ENCODE measurements around the gene KRT86. TPM values are rescaled to one million over a fixed set of nuclear protein-coding genes. Genes with fewer than 3 reads are reported as not detected.

KRT86 gene
- polyA plus RNA-seq, 2 of the 4 experiments (the other 2 are of a cell fraction): 23.5 to 378 TPM

DNA sequence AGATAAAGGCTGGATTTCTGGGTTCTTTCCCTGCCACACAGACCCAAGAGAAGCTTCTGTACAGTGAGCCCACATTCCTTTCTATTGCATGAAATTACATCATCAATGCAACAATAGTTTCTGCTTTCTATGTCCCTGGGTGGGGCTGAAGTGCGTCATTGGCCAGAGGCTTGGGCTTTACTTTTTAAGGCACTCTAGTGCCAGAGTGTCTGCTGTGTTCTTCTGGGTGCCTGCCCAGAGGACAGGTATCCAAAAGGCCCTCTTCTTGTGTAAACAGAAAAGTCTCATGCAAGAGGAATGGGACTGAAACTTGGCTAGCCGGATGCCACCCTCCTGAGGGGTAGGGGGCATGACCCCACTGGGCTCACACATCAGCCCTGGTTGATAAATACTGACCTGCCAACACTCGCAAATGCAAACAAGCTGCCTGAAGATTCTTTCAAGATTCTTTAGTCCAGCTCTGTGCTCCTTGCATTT lies 5.9 kb downstream of the KRT86 start (continued):
- no peak for TF ChIP-seq MYC (IDR thresholded peaks at IDR 0.05; ENCODE audit: borderline replicate concordance, low read length)
- TF ChIP-seq EHMT2 (IDR thresholded peaks at IDR 0.05; ENCODE audit: low read depth): no peak
- no peak for TF ChIP-seq HOXB5 (CRISPR knock-in tag; IDR thresholded peaks at IDR 0.05)
- TF ChIP-seq HDAC2 (IDR thresholded peaks at IDR 0.05): no peak
- no peak for TF ChIP-seq HMGXB4 (CRISPR knock-in tag; IDR thresholded peaks at IDR 0.05; ENCODE audit: borderline replicate concordance)
- TF ChIP-seq PBX3 (IDR thresholded peaks at IDR 0.05): peak; percentile 87
- TF ChIP-seq PHF8 (IDR thresholded peaks at IDR 0.05; ENCODE audit: borderline replicate concordance, low read depth): no peak
- peak; percentile 28; the same call in 2 of the 3 replicates for TF ChIP-seq SMC3 (IDR thresholded peaks at IDR 0.05)
- TF ChIP-seq ESRRA (IDR thresholded peaks at IDR 0.05; ENCODE audit: borderline replicate concordance, low read length): no peak
- TF ChIP-seq CEBPB (IDR thresholded peaks at IDR 0.05): peak; percentile 98 to 100
- TF ChIP-seq HOXA7 (CRISPR knock-in tag; IDR thresholded peaks at IDR 0.05): no peak
- TF ChIP-seq BHLHE40 (IDR thresholded peaks at IDR 0.05; ENCODE audit: low read depth, low read length): no peak
- TF ChIP-seq KDM5A (IDR thresholded peaks at IDR 0.05): no peak
- TF ChIP-seq ZC3H11A (IDR thresholded peaks at IDR 0.05): no peak
- TF ChIP-seq REST (IDR thresholded peaks at IDR 0.05): no peak
- TF ChIP-seq RNF2 (IDR thresholded peaks at IDR 0.05; ENCODE audit: borderline replicate concordance, low read depth): no peak
- no peak for TF ChIP-seq TP53 (CRISPR knock-in tag; IDR thresholded peaks at IDR 0.05)
- TF ChIP-seq RFX5 (IDR thresholded peaks at IDR 0.05): no peak
- TF ChIP-seq, protein P1, sequence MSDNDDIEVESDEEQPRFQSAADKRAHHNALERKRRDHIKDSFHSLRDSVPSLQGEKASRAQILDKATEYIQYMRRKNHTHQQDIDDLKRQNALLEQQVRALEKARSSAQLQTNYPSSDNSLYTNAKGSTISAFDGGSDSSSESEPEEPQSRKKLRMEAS (IDR thresholded peaks at IDR 0.05): peak; percentile 85
- no peak for TF ChIP-seq POLR2AphosphoS2 (conservative IDR thresholded peaks at IDR 0.05; ENCODE audit: low read length)
- no peak for TF ChIP-seq NFE2L2 (conservative IDR thresholded peaks at IDR 0.05; ENCODE audit: low read length)
- no peak for TF ChIP-seq HOXB13 (CRISPR knock-in tag; IDR thresholded peaks at IDR 0.05; ENCODE audit: low read depth)
- no peak for TF ChIP-seq MAFK (IDR thresholded peaks at IDR 0.05; ENCODE audit: partially characterized antibody)
- TF ChIP-seq, protein P2, sequence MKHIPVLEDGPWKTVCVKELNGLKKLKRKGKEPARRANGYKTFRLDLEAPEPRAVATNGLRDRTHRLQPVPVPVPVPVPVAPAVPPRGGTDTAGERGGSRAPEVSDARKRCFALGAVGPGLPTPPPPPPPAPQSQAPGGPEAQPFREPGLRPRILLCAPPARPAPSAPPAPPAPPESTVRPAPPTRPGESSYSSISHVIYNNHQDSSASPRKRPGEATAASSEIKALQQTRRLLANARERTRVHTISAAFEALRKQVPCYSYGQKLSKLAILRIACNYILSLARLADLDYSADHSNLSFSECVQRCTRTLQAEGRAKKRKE (CRISPR knock-in tag; IDR thresholded peaks at IDR 0.05; ENCODE audit: low read depth): no peak
- no peak for TF ChIP-seq CBX2 (IDR thresholded peaks at IDR 0.05; ENCODE audit: borderline replicate concordance, low read depth)
- no peak; the same call in none of the 2 replicates for TF ChIP-seq FOXS1 (CRISPR knock-in tag; IDR thresholded peaks at IDR 0.05)
- no peak for TF ChIP-seq ZNF302 (CRISPR knock-in tag; IDR thresholded peaks at IDR 0.05)
- TF ChIP-seq, protein P3, sequence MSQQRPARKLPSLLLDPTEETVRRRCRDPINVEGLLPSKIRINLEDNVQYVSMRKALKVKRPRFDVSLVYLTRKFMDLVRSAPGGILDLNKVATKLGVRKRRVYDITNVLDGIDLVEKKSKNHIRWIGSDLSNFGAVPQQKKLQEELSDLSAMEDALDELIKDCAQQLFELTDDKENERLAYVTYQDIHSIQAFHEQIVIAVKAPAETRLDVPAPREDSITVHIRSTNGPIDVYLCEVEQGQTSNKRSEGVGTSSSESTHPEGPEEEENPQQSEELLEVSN (IDR thresholded peaks at IDR 0.05; ENCODE audit: borderline replicate concordance, low read depth): peak; percentile 28; the same call in 1 of the 2 replicates
- TF ChIP-seq RCOR1 (IDR thresholded peaks at IDR 0.05; ENCODE audit: low read depth, low read length): peak; percentile 9; the same call in 1 of the 2 replicates
